BE2C (cell line): Measurements from ENCODE around the gene FKBP6.
"Not testable (repeated sequence)": the region's sequence is repeated elsewhere in the genome, so short reads cannot be mapped to it uniquely, and the experiment has no call there.

ENCODE experiments used
- DNase-seq: peaks from one replicate; pipeline ENCODE4 v3.0.0-alpha.2; 2020
- H3K27me3 ChIP-seq: fragments of 250-450 bp; sonication (Bioruptor Pico); 2 replicates; pipeline ENCODE4 v1.5.1; 2020; ENCODE audit warnings: mild to moderate bottlenecking
- H3K36me3 ChIP-seq: fragments of 250-450 bp; sonication (Bioruptor Pico); 2 replicates; pipeline ENCODE4 v1.5.1; 2020; ENCODE audit warnings: mild to moderate bottlenecking
- H3K4me1 ChIP-seq: fragments of 250-450 bp; sonication (Bioruptor Pico); 2 replicates; pipeline ENCODE4 v1.5.1; 2020
- H3K4me3 ChIP-seq: 2 replicates; pipeline ENCODE4 v1.5.1; 2011; ENCODE audit warnings: low read depth, low read length
- H3K9me3 ChIP-seq: fragments of 250-450 bp; sonication (Bioruptor Pico); 2 replicates; pipeline ENCODE4 v1.5.1; 2020
- TF ChIP-seq, protein P1 (sequence below): IDR thresholded peaks from 2 replicates; pipeline ENCODE4 v1.5.1; 2012; ENCODE audit warnings: mild to moderate bottlenecking, low read depth, low read length

The FKBP6 gene

DNA sequence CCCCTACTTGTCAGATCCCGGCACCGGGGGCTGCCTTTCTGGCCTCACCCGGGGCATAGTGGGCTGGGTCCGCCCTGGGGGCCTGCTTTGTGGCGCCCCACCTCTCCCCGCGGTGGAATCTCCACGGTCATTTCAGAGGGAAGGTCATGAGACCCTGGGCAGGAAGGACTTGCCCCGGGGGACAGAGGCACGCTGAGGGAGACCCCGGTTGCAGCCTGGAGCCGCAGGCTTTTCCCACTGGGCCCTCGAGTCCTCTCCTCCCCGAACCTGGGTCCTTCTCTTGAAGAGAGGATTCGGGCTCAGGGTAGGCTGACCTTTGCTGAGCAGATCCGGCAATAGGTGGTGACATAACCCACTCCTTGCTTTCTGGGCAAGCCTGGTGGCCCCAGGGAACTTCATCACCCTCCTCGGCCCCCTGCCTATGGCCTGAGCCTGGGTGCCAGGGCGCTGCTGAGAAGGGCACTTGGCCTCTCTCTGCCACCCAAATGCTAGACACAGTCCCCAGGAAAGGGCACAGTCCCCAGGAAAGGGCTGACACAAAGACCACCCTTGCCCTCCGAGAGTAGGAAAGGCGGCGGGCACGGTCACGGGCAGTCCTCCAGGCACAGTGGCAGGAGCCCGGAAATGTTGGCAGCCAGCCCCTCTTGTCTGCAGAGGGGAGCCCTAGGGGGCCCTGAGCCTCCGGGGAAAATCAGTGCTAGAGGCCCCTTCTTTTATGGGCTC, 36.2 kb downstream of the FKBP6 start:
- TF ChIP-seq, protein P1, sequence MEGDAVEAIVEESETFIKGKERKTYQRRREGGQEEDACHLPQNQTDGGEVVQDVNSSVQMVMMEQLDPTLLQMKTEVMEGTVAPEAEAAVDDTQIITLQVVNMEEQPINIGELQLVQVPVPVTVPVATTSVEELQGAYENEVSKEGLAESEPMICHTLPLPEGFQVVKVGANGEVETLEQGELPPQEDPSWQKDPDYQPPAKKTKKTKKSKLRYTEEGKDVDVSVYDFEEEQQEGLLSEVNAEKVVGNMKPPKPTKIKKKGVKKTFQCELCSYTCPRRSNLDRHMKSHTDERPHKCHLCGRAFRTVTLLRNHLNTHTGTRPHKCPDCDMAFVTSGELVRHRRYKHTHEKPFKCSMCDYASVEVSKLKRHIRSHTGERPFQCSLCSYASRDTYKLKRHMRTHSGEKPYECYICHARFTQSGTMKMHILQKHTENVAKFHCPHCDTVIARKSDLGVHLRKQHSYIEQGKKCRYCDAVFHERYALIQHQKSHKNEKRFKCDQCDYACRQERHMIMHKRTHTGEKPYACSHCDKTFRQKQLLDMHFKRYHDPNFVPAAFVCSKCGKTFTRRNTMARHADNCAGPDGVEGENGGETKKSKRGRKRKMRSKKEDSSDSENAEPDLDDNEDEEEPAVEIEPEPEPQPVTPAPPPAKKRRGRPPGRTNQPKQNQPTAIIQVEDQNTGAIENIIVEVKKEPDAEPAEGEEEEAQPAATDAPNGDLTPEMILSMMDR, result no peak
- no peaks in the 10 kb centered on the region for H3K27me3 ChIP-seq
- no peak overlapping the region for H3K4me3 ChIP-seq
- DNase-seq, result no peak
- no peaks in the 10 kb centered on the region for H3K36me3 ChIP-seq
- no peaks in the 10 kb centered on the region for H3K9me3 ChIP-seq
- H3K4me1 ChIP-seq, result no peaks in the 10 kb centered on the region

DNA sequence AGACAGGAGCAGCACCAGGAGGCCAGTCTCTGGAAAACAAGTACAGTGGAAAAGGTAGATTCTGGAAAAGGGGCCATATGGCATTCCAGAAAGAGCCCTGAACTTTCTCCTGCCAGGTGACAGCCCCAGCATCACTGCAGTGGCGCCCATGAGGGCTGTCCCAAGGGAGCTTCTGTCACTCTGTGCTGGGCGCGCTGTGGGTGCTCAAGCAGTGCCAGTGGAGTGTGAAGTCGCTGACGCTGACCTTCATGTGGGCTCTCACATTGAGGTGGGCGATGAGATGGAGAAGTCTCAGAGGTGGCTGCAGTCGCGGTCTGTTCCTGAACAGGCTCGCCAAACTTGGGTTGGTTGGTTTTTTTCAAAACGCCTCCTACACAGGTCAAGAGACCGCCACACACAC, 38.2 kb downstream of the FKBP6 start:
- TF ChIP-seq, protein P1, result no peak
- H3K27me3 ChIP-seq, result no peaks in the 10 kb centered on the region
- H3K9me3 ChIP-seq, result no peaks in the 10 kb centered on the region
- no peak for DNase-seq
- no peak overlapping the region for H3K4me3 ChIP-seq
- no peaks in the 10 kb centered on the region for H3K36me3 ChIP-seq
- no peaks in the 10 kb centered on the region for H3K4me1 ChIP-seq

DNA sequence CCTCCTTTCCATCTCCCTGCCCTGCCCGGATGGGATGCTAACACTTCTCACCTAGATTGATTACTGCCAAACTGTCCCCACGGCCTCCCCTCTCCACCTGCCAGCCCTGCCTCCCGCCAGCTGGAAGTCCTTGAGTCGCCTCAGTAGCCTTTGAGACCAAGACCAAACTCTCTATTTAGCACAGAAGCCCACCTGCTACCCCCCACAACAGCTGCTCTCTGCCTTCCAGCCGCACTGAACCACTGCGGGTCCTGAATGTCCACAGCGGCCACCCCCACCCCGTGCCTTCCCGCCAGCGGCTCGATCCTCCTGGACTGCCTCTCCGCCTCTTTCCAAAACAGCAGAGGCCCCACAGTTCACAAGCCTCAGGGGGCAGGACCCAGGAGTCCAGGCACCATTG, 39.0 kb downstream of the FKBP6 start:
- TF ChIP-seq, protein P1, result no peak
- no peaks in the 10 kb centered on the region for H3K36me3 ChIP-seq
- no peaks in the 10 kb centered on the region for H3K9me3 ChIP-seq
- H3K4me1 ChIP-seq, result no peaks in the 10 kb centered on the region
- DNase-seq, result no peak
- H3K27me3 ChIP-seq, result no peaks in the 10 kb centered on the region
- no peak overlapping the region for H3K4me3 ChIP-seq

DNA sequence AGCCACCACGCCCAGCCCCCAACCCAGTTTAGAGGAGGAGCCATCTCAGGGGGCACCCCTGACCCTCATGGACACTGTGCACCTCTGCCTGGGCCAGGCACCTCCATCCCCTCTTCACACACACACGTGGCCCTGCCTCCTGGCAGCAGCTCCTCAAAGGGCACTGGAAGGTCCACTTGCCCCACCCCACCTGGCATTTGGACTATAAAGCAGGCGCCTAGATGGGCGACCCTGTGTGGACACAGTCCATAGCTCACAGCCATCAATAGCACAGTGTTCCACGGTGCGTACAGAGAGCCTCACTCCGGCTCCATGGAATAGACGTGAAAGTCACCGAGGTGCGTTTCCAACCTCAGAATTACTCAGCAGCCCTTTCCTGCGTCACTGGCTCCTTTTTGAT, 41.0 kb downstream of the FKBP6 start:
- DNase-seq, result no peak
- Histone ChIP-seq H3K4me1 (no peaks in the 10 kb centered on the region), H3K36me3 (no peaks in the 10 kb centered on the region), H3K9me3 (no peaks in the 10 kb centered on the region), H3K27me3 (no peaks in the 10 kb centered on the region), H3K4me3 (no peak overlapping the region)
- TF ChIP-seq, protein P1, result no peak

DNA sequence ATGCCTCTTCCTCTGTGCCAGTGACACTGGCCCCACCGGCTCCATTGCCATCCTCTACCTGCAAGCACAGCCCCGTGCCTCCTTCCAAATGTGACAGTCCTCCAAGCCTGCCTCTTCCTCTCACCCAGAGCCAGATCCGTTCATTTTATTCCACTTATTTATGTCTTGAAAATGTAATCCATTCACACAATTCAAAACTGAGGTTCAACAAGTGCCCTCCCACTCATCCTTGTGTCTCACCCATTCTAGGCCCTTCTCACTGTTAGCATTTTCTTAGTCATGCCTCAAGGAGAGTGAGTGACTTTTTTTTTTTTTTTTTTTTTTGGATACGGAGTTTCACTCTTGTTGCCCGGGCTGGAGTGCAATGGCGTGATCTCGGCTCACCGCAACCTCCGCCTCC, 41.7 kb downstream of the FKBP6 start:
- DNase-seq, result no peak
- H3K9me3 ChIP-seq, result no peaks in the 10 kb centered on the region
- H3K27me3 ChIP-seq, result no peaks in the 10 kb centered on the region
- no peaks in the 10 kb centered on the region for H3K4me1 ChIP-seq
- no peak overlapping the region for H3K4me3 ChIP-seq
- H3K36me3 ChIP-seq, result no peaks in the 10 kb centered on the region
- TF ChIP-seq, protein P1, result no peak

DNA sequence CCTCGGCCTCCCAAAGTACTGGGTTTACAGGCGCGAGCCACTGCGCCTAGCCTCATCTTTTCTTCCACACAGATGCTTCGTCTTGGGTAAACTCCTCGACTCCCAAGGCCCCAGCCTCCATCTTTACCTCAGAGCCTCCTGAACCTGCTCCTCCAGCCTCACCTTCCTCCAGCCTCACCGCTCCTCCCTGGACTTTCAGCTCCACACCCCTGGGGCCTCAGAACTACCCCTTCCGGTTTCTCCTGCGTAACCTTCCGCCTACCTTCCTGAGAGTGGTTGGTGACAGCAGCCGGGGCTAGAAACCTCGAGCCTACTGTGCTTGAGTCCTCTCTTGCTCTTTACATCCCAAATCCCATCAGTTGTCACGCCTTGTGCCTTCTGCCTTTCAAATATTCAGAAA, 45.8 kb downstream of the FKBP6 start:
- H3K36me3 ChIP-seq, result no peaks in the 10 kb centered on the region
- peaks cover 7% of the 10 kb centered on the region; the same call in 1 of the 2 replicates for H3K27me3 ChIP-seq
- TF ChIP-seq, protein P1, result no peak
- H3K4me1 ChIP-seq, result no peaks in the 10 kb centered on the region
- H3K4me3 ChIP-seq, result no peak overlapping the region
- no peak for DNase-seq
- H3K9me3 ChIP-seq, result no peaks in the 10 kb centered on the region

DNA sequence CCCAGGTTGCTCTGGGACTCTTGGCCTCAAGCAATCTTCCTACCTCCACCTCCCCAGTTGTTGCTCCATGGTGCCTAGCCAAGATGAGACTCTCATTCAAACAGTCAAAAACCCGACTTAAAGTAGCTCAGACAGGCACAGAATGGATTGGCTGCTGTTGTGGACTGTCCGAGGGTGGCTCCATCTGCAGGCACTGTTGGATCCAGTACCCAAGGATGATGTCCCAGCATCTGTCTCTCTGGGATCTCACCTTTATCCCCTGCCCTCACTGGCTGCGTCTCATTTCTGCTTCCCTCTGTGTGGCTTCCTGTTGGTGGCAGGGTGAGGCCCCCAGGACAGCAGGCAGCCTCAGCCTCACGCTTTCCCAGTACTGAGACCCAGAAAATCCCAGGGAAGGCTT, 48.3 kb downstream of the FKBP6 start:
- DNase-seq, H3K9me3 ChIP-seq, H3K36me3 ChIP-seq, H3K4me3 ChIP-seq, H3K4me1 ChIP-seq: not testable (repeated sequence)
- peaks cover 17% of the 10 kb centered on the region for H3K27me3 ChIP-seq
